HCT116 (cell line): ENCODE results near the gene RALGPS1. TPM values are rescaled to one million over a fixed set of nuclear protein-coding genes. Genes with fewer than 3 reads are reported as not detected.

Source experiments
- ATAC-seq: fragments of 200-7000 bp; cut with Tn5 transposase; 2 replicates; pipeline ENCODE4 v1.9.1; 2020; ENCODE audit warnings: mild to moderate bottlenecking, moderate library complexity
- BruUV-seq: library from RNA; stranded (reverse); fragments of 400-500 nt; replicated peaks from 2 replicates; lab custom pipeline; 2021; lab: Mats Ljungman, UMichigan
- CTCF ChIA-PET: fragments of 300-600 bp; sonication (Branson Sonifier 250); formaldehyde crosslinking; loops from one replicate; lab custom pipeline; 2021; ENCODE audit warnings: antibody characterized with exemption; lab: Charles Lee
- POLR2A ChIA-PET: fragments of 300-600, 350-600 bp; sonication (Branson Sonifier 250); formaldehyde crosslinking; loops from one replicate; lab custom pipeline; 2021; ENCODE audit warnings: antibody characterized with exemption; lab: Charles Lee
- RAD21 ChIA-PET, 2 experiments: fragments of 300-600 bp; sonication (Branson Sonifier 250); formaldehyde crosslinking; loops; one replicate each; lab custom pipeline; 2023; ENCODE audit warnings: low total read pairs in 2 of 2; ENCODE audit not compliant: uncharacterized antibody in 2 of 2, unreplicated experiment in 2 of 2, low non-redundant PET in 1 of 2; lab: Charles Lee
- DNase-seq: peaks from one replicate; pipeline ENCODE4 v3.0.0-alpha.2; 2010; ENCODE audit warnings: low read depth, low spot score
- H2AFZ ChIP-seq: fragments of 200-600 bp; shearing (Covaris generic), sonication (generic); 2 replicates; pipeline ENCODE4 v1.6.1; 2017; ENCODE audit warnings: low read depth, mixed run types, mixed read lengths, antibody characterized with exemption, low read length; ENCODE audit not compliant: poor library complexity, severe bottlenecking
- H3K27ac ChIP-seq: 2 replicates; pipeline ENCODE4 v1.5.1; 2012; ENCODE audit warnings: low read depth, low read length
- H3K27me3 ChIP-seq: fragments of 200-600 bp; sonication (generic); 2 replicates; pipeline ENCODE4 v1.6.1; 2016; ENCODE audit warnings: mixed run types, low read length, mixed read lengths; ENCODE audit not compliant: insufficient read depth
- H3K36me3 ChIP-seq, 2 experiments: fragments of 200-500 bp in 1 of 2; fragments of 200-600 bp in 1 of 2; sonication (Bioruptor generic) in 1 of 2; sonication (generic) in 1 of 2; 2 replicates each; pipeline versions ENCODE4 v1.5.1 to v1.6.1; 2014 to 2016; ENCODE audit warnings: low read length in 2 of 2, inconsistent platforms in 1 of 2, mixed read lengths in 1 of 2, mixed run types in 1 of 2; ENCODE audit not compliant: insufficient read depth in 2 of 2, control insufficient read depth in 1 of 2
- H3K4me1 ChIP-seq, 2 experiments: fragments of 200-600 bp in 1 of 2; sonication (generic) in 1 of 2; 2 replicates each; pipeline versions ENCODE4 v1.5.1 to v1.6.1; 2012 to 2017; ENCODE audit warnings: low read length in 2 of 2, inconsistent platforms in 1 of 2, mild to moderate bottlenecking in 1 of 2, mixed read lengths in 1 of 2, mixed run types in 1 of 2, moderate library complexity in 1 of 2; ENCODE audit not compliant: insufficient read depth in 2 of 2, control insufficient read depth in 1 of 2
- H3K4me2 ChIP-seq: fragments of 200-600 bp; sonication (generic); 2 replicates; pipeline ENCODE4 v1.6.1; 2017; ENCODE audit warnings: mixed run types, low read length, mixed read lengths
- H3K4me3 ChIP-seq, 2 experiments: fragments of 200-600 bp in 1 of 2; sonication (generic) in 1 of 2; replicated peaks in 1 of 2; 2 replicates each; pipeline ENCODE4 v1.5.1; 2011 to 2016; ENCODE audit warnings: low read length in 2 of 2, control low read depth in 1 of 2, low read depth in 1 of 2, mild to moderate bottlenecking in 1 of 2, mixed read lengths in 1 of 2, mixed run types in 1 of 2
- H3K79me2 ChIP-seq: fragments of 200-600 bp; sonication (generic); 2 replicates; pipeline ENCODE4 v1.6.1; 2017; ENCODE audit warnings: mild to moderate bottlenecking, mixed run types, low read length, moderate library complexity, mixed read lengths; ENCODE audit not compliant: insufficient read depth
- H3K9ac ChIP-seq: fragments of 200-600 bp; sonication (generic); 2 replicates; pipeline ENCODE4 v1.6.1; 2016; ENCODE audit warnings: low read length, mixed read lengths
- H3K9me2 ChIP-seq: fragments of 200-600 bp; sonication (generic), shearing (Covaris generic); 2 replicates; pipeline ENCODE4 v1.6.1; 2017; ENCODE audit warnings: mixed run types, mild to moderate bottlenecking, moderate library complexity; ENCODE audit not compliant: insufficient read depth
- H3K9me3 ChIP-seq, 2 experiments: fragments of 200-500 bp in 1 of 2; fragments of 200-600 bp in 1 of 2; sonication (Bioruptor generic) in 1 of 2; sonication (generic) in 1 of 2; 2 replicates each; pipeline ENCODE4 v1.6.1; 2014 to 2017; ENCODE audit warnings: low read length in 2 of 2, mixed read lengths in 2 of 2, inconsistent platforms in 1 of 2, low read depth in 1 of 2, mild to moderate bottlenecking in 1 of 2, mixed run types in 1 of 2, moderate library complexity in 1 of 2; ENCODE audit not compliant: control insufficient read depth in 1 of 2, insufficient read depth in 1 of 2
- H4K20me1 ChIP-seq: fragments of 200-600 bp; sonication (generic), shearing (Covaris generic); 2 replicates; pipeline ENCODE4 v1.6.1; 2017; ENCODE audit warnings: mixed run types, mild to moderate bottlenecking, moderate library complexity; ENCODE audit not compliant: insufficient read depth
- EGR1 ChIP-seq: IDR thresholded peaks from 2 replicates; pipeline ENCODE4 v1.6.1; 2012; ENCODE audit warnings: low read depth
- FOSL1 ChIP-seq: IDR thresholded peaks from 2 replicates; pipeline ENCODE4 v1.6.1; 2012; ENCODE audit warnings: low read depth
- JUND ChIP-seq: IDR thresholded peaks from 2 replicates; pipeline ENCODE4 v1.6.1; 2012
- RAD21 ChIP-seq: IDR thresholded peaks from 2 replicates; pipeline ENCODE4 v1.6.1; 2012; ENCODE audit warnings: low read depth, mild to moderate bottlenecking
- SIN3A ChIP-seq: IDR thresholded peaks from 2 replicates; pipeline ENCODE4 v1.6.1; 2012; ENCODE audit warnings: low read depth
- SRF ChIP-seq: IDR thresholded peaks from 2 replicates; pipeline ENCODE4 v1.6.1; 2012; ENCODE audit warnings: low read depth
- TCF7L2 ChIP-seq: IDR thresholded peaks from 2 replicates; pipeline ENCODE4 v1.7.0; 2011; ENCODE audit warnings: borderline replicate concordance, inconsistent platforms; ENCODE audit not compliant: insufficient read depth, insufficient read length; ENCODE audit errors: extremely low read depth
- ZNF274 ChIP-seq: fragments of 200-500 bp; sonication (Bioruptor generic); IDR thresholded peaks from 2 replicates; pipeline ENCODE4 v1.6.1; 2014; ENCODE audit warnings: mild to moderate bottlenecking, low read depth, low read length, inconsistent platforms
- intact Hi-C: fragments of 100-400 bp; cut with micrococcal nuclease; formaldehyde crosslinking; loops from 2 replicates; pipeline ENCODE4 v1.10.0; 2022
- total RNA-seq: library from RNA; stranded (reverse); gene quantifications from one replicate; pipeline ENCODE4 v1.2.1, GENCODE V29; 2021; ENCODE audit not compliant: unreplicated experiment
- TF ChIP-seq, protein P1 (sequence below): IDR thresholded peaks from 2 replicates; pipeline ENCODE4 v1.6.1; 2012
- TF ChIP-seq, protein P2 (sequence below): IDR thresholded peaks from 2 replicates; pipeline ENCODE4 v1.6.1; 2012; ENCODE audit warnings: low read depth

The RALGPS1 gene
- total RNA-seq, 1 experiment from 2014 or later, result 7.6 TPM

DNA sequence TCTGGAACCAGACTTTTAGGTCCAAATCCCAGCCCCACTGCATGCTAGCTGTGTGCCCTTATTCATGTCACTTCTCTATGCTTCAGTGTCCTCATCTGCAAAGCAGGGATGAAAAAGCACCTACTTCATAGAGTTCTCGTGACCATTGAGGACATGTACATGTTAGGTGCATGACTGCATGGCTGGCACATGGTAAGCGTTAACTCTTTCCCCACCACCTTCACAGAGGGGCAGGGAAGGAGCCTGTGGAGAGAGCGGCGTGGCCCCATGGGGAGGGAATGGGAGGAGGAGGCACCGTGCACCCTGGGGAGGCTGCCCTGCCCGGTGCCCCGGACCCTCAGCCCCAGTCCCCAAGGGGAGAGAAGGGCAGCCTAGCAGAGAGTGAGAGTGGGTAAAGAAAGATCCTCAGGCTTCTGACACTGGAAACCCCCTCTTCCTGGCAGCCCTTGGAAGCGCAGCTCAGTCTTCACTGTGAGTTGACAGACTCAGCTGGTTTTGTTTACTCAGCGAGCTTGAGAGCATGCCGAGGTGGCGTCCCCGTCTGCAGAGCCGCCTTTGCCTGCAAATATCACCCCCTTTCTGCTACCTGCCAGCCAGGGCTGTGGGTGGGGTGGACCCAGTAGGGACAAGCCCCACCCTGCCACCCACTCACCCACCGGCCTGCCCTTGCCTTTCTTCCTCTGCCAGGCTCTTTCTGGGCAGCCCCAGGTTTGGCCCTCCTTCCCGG lies 218.5 kb downstream of the RALGPS1 start:
- ATAC-seq, result no peak
- intact Hi-C loops, result loop anchor here (2.0 kb wide), 1 partner anchor 66 kb away; no protein-coding TSS in a partner anchor
- POLR2A ChIA-PET, result no interaction called here

More for the DNA sequence above, 218.5 kb downstream of the RALGPS1 start:
- Histone ChIP-seq H3K27ac (no peak overlapping the region), H3K9me3 (no peaks in the 10 kb centered on the region), H2AFZ (no peak overlapping the region), H3K4me2 (peak overlapping the region; percentile 31; the same call in 1 of the 2 replicates), H3K4me1 (peaks cover 22 to 31% of the 10 kb centered on the region in 2 experiments), H3K9me2 (no peaks in the 10 kb centered on the region), H3K9ac (no peak overlapping the region), H4K20me1 (no peaks in the 10 kb centered on the region)
- DNase-seq, result no peak
- CTCF ChIA-PET, result no interaction called here
- TF ChIP-seq ZNF274 (no peak), SRF (no peak), RAD21 (no peak), SIN3A (no peak), FOSL1 (no peak), JUND (no peak), EGR1 (no peak), TCF7L2 (no peak)
- TF ChIP-seq, protein P1, sequence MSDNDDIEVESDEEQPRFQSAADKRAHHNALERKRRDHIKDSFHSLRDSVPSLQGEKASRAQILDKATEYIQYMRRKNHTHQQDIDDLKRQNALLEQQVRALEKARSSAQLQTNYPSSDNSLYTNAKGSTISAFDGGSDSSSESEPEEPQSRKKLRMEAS, result no peak
- TF ChIP-seq, protein P2, sequence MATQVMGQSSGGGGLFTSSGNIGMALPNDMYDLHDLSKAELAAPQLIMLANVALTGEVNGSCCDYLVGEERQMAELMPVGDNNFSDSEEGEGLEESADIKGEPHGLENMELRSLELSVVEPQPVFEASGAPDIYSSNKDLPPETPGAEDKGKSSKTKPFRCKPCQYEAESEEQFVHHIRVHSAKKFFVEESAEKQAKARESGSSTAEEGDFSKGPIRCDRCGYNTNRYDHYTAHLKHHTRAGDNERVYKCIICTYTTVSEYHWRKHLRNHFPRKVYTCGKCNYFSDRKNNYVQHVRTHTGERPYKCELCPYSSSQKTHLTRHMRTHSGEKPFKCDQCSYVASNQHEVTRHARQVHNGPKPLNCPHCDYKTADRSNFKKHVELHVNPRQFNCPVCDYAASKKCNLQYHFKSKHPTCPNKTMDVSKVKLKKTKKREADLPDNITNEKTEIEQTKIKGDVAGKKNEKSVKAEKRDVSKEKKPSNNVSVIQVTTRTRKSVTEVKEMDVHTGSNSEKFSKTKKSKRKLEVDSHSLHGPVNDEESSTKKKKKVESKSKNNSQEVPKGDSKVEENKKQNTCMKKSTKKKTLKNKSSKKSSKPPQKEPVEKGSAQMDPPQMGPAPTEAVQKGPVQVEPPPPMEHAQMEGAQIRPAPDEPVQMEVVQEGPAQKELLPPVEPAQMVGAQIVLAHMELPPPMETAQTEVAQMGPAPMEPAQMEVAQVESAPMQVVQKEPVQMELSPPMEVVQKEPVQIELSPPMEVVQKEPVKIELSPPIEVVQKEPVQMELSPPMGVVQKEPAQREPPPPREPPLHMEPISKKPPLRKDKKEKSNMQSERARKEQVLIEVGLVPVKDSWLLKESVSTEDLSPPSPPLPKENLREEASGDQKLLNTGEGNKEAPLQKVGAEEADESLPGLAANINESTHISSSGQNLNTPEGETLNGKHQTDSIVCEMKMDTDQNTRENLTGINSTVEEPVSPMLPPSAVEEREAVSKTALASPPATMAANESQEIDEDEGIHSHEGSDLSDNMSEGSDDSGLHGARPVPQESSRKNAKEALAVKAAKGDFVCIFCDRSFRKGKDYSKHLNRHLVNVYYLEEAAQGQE, result no peak
- TF ChIP-seq, all 23 proteins: peak for 0
- BruUV-seq, result no TSS peak
- H3K4me3 ChIP-seq, result no peak overlapping the region
- H3K27me3 ChIP-seq, result no peaks in the 10 kb centered on the region
- RAD21 ChIA-PET, result no interaction called here
- no peaks in the 10 kb centered on the region for H3K36me3 ChIP-seq
- H3K79me2 ChIP-seq, result no peaks in the 10 kb centered on the region
